Neural cell (in vitro differentiated cells): Measurements from ENCODE around the gene METTL1. TPM values are rescaled to one million over a fixed set of nuclear protein-coding genes. Genes with fewer than 3 reads are reported as not detected.
A peak's percentile ranks its signal among the peaks of the same experiment; 100 is the strongest.

Experiments
- H2AFZ ChIP-seq: fragments of 200-600, 300-800 bp; sonication (generic), shearing (Covaris generic); 2 replicates; pipeline ENCODE4 v1.6.0; 2014; ENCODE audit warnings: low read depth, mild to moderate bottlenecking, antibody characterized with exemption, low read length, moderate library complexity
- H3F3A ChIP-seq: fragments of 200-600 bp; shearing (Covaris generic); 2 replicates; pipeline ENCODE4 v1.6.1; 2016; ENCODE audit warnings: mild to moderate bottlenecking, moderate library complexity, mixed read lengths, antibody characterized with exemption, low read length; ENCODE audit not compliant: insufficient read depth, poor library complexity, severe bottlenecking
- H3K27ac ChIP-seq: fragments of 200-600, 300-800 bp; sonication (generic), shearing (Covaris generic); 2 replicates; pipeline ENCODE4 v1.5.1; 2014; ENCODE audit warnings: mild to moderate bottlenecking, low read length, moderate library complexity
- H3K27me3 ChIP-seq: fragments of 300-800, 200-600 bp; sonication (generic), shearing (Covaris generic); 2 replicates; pipeline ENCODE4 v1.6.0; 2014; ENCODE audit warnings: mild to moderate bottlenecking, low read depth, low read length, moderate library complexity; ENCODE audit not compliant: insufficient read depth
- H3K36me3 ChIP-seq: fragments of 300-800, 200-600 bp; sonication (generic), shearing (Covaris generic); 2 replicates; pipeline ENCODE4 v1.5.1; 2014; ENCODE audit warnings: mild to moderate bottlenecking, antibody characterized with exemption, low read length, moderate library complexity; ENCODE audit not compliant: insufficient read depth
- H3K4me2 ChIP-seq: fragments of 300-800, 200-600 bp; sonication (generic), shearing (Covaris generic); 2 replicates; pipeline ENCODE4 v1.6.0; 2014; ENCODE audit warnings: mild to moderate bottlenecking, low read length
- H3K4me3 ChIP-seq: fragments of 300-800, 200-600 bp; sonication (generic), shearing (Covaris generic); 2 replicates; pipeline ENCODE4 v1.5.1; 2014; ENCODE audit warnings: mild to moderate bottlenecking, low read length, moderate library complexity
- H3K79me2 ChIP-seq: fragments of 200-600 bp; shearing (Covaris generic); replicated peaks from 2 replicates; pipeline ENCODE4 v1.6.0; 2014; ENCODE audit warnings: mild to moderate bottlenecking, low read length, moderate library complexity; ENCODE audit not compliant: insufficient read depth
- H3K9ac ChIP-seq: fragments of 300-800, 200-600 bp; sonication (generic), shearing (Covaris generic); 2 replicates; pipeline ENCODE4 v1.6.1; 2016; ENCODE audit warnings: mild to moderate bottlenecking, low read length, mixed read lengths
- H3K9me2 ChIP-seq: fragments of 200-600 bp; shearing (Covaris generic); 2 replicates; pipeline ENCODE4 v1.6.1; 2016; ENCODE audit warnings: mild to moderate bottlenecking, low read length, mixed read lengths; ENCODE audit not compliant: insufficient read depth
- H3K9me3 ChIP-seq: fragments of 200-600, 300-800 bp; sonication (generic), shearing (Covaris generic); 2 replicates; pipeline ENCODE4 v1.6.1; 2016; ENCODE audit warnings: mild to moderate bottlenecking, mixed run types, low read length, moderate library complexity, mixed read lengths
- H4K20me1 ChIP-seq: fragments of 200-600 bp; shearing (Covaris generic); 2 replicates; pipeline ENCODE4 v1.6.1; 2016; ENCODE audit warnings: mild to moderate bottlenecking, mixed run types; ENCODE audit not compliant: insufficient read depth
- EP300 ChIP-seq: fragments of 450-650 bp; conservative IDR thresholded peaks from 2 replicates; pipeline ENCODE4 v1.6.1; 2014; ENCODE audit warnings: antibody characterized with exemption, mild to moderate bottlenecking, moderate library complexity; ENCODE audit not compliant: poor library complexity, severe bottlenecking
- EZH2 ChIP-seq: fragments of 200-600, 300-800 bp; shearing (Covaris generic), sonication (generic); IDR thresholded peaks from 2 replicates; pipeline ENCODE4 v1.6.1; 2014; ENCODE audit warnings: antibody characterized with exemption, low read length, borderline replicate concordance, mild to moderate bottlenecking; ENCODE audit not compliant: insufficient read depth, poor library complexity, severe bottlenecking
- MXI1 ChIP-seq: fragments of 450-650 bp; conservative IDR thresholded peaks from 2 replicates; pipeline ENCODE4 v1.6.1; 2014; ENCODE audit warnings: antibody characterized with exemption, mild to moderate bottlenecking; ENCODE audit not compliant: poor library complexity, severe bottlenecking
- POLR2AphosphoS5 ChIP-seq: IDR thresholded peaks from 2 replicates; pipeline ENCODE4 v1.6.1; 2012
- RAD21 ChIP-seq: fragments of 450-650 bp; conservative IDR thresholded peaks from 2 replicates; pipeline ENCODE4 v1.6.1; 2014; ENCODE audit warnings: antibody characterized with exemption, mild to moderate bottlenecking, moderate library complexity
- SMC3 ChIP-seq: fragments of 450-650 bp; conservative IDR thresholded peaks from 2 replicates; pipeline ENCODE4 v1.6.1; 2014; ENCODE audit warnings: antibody characterized with exemption, mild to moderate bottlenecking, moderate library complexity; ENCODE audit not compliant: poor library complexity
- TAF1 ChIP-seq: IDR thresholded peaks from 2 replicates; pipeline ENCODE4 v1.6.1; 2012; ENCODE audit warnings: low read depth
- polyA plus RNA-seq: library from polyadenylated mRNA; depleted of rRNA; stranded (reverse); fragments of >200 nt; gene quantifications from 2 replicates; pipeline ENCODE4 v1.2.3, GENCODE V29; 2014
- TF ChIP-seq, protein P1 (sequence below): fragments of 450-650 bp; IDR thresholded peaks from 2 replicates; pipeline ENCODE4 v1.5.1; 2014; ENCODE audit warnings: antibody characterized with exemption, mild to moderate bottlenecking, moderate library complexity; ENCODE audit not compliant: poor library complexity, severe bottlenecking
- TF ChIP-seq, protein P2 (sequence below): IDR thresholded peaks from 2 replicates; pipeline ENCODE4 v1.6.1; 2012; ENCODE audit warnings: borderline replicate concordance

Gene METTL1
- polyA plus RNA-seq, 1 donor from 2014 or later = 1.9 TPM

DNA sequence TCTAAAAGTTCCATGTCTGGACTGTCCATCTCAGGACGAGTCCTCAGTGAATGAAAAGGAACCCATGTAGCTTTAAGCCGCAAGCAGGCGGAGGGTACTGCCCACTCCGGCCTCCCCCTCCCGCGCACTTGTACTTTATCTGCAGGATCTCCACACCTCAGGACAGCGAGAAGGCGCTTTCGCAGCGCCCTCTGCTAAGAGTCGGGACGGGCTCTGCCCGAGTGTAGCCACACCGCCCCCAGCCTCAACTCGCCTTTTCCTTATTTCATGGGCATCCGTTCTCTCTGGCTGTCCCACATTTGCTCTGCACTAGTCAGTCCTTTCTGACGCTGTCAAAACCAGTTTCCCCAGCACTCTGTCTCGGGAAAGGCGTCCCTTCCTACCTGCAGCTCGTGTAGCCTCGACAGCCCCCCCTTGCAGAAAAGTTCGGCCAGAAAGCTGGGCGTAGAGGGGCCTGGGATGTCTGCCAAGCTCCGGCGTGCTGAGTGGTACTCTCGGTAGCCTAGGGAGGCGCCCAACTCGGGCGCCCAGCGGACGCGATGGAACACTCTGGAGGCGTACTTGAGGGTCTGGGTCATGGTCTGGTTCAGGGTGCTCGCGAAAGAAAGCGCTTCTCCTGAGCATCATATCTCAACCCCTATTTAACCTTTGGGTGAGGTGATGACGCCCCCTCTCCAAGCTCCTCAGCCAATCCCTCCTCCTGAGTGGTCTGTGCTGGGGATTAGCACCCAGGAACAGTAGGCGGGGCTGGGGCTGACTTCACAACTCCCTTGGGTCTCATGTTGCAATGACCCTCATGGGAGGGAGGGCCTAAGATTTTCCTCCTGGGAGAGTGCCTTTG, 5.2 kb downstream of the METTL1 start, which contains the start of gene CYP27B1:
Gene CYP27B1, minus strand, starts transcription at position 615 of the 841 bp plus-strand sequence. Its CDS starts 37 bp downstream, at position 578.
- no peak within 1 kb of the TSS for H3K9ac ChIP-seq
- H3F3A ChIP-seq = no peaks in the 10 kb centered on the region
- H3K27ac ChIP-seq = no peak within 1 kb of the TSS
- TF ChIP-seq RAD21 = no peak
- no peak for TF ChIP-seq SMC3
- no peak for TF ChIP-seq EZH2
- no peak for TF ChIP-seq EP300
- TF ChIP-seq POLR2AphosphoS5 = no peak
- TF ChIP-seq, protein P1, sequence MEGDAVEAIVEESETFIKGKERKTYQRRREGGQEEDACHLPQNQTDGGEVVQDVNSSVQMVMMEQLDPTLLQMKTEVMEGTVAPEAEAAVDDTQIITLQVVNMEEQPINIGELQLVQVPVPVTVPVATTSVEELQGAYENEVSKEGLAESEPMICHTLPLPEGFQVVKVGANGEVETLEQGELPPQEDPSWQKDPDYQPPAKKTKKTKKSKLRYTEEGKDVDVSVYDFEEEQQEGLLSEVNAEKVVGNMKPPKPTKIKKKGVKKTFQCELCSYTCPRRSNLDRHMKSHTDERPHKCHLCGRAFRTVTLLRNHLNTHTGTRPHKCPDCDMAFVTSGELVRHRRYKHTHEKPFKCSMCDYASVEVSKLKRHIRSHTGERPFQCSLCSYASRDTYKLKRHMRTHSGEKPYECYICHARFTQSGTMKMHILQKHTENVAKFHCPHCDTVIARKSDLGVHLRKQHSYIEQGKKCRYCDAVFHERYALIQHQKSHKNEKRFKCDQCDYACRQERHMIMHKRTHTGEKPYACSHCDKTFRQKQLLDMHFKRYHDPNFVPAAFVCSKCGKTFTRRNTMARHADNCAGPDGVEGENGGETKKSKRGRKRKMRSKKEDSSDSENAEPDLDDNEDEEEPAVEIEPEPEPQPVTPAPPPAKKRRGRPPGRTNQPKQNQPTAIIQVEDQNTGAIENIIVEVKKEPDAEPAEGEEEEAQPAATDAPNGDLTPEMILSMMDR = no peak
- TF ChIP-seq TAF1 = no peak
- no peaks in the 10 kb centered on the region for H3K36me3 ChIP-seq
- H3K79me2 ChIP-seq = no peaks in the 10 kb centered on the region
- no peak within 1 kb of the TSS for H2AFZ ChIP-seq
- H4K20me1 ChIP-seq = no peaks in the 10 kb centered on the region
- H3K27me3 ChIP-seq = peaks cover 55% of the 10 kb centered on the region
- no peaks in the 10 kb centered on the region for H3K9me3 ChIP-seq
- H3K4me3 ChIP-seq = no peak within 1 kb of the TSS
- H3K4me2 ChIP-seq = no peak within 1 kb of the TSS
- no peaks in the 10 kb centered on the region for H3K9me2 ChIP-seq

DNA sequence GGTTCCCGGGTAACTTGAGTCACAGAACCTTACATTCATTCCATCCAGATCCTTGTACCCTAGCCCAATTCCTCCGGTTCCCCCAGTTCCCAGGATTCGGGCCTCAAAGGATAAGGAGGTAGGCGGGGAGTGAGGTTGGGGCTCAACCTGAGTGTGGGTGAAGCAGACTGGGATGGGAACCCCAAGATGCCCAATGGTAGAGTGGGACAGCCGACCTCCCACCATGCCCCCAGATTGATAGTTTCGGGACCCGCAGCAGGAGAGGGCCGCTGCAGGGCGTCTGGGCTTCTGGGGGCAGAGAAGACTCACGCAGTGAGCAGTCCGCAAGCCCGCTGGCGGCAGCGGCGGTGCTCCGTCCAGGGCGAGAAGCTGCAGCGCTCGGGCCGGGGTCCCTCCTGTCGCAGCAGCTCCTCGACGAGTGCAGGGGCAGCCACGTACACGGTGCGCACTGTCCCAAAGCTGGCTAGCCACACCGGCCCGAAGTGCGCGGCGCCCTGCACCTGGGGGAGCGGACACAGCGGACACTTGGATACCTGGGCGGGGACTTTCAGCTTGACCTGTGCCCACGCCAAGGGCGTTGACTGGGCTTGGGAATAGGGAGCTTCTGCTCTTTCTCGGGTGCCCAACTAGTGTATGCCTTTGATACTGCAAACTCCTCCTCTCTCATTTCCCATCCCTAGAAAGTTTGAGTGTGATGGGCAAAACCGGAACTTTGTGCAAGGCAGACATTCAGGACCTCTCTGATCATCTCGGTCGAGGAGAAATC, 6.0 kb downstream of the METTL1 start:
- peaks cover 55% of the 10 kb centered on the region for H3K27me3 ChIP-seq
- no peak overlapping the region for H2AFZ ChIP-seq
- H3K4me2 ChIP-seq = no peak overlapping the region
- H4K20me1 ChIP-seq = no peaks in the 10 kb centered on the region
- no peaks in the 10 kb centered on the region for H3K79me2 ChIP-seq
- H3K4me3 ChIP-seq = peak overlapping the region; percentile 47
- no peaks in the 10 kb centered on the region for H3K36me3 ChIP-seq
- H3K9me3 ChIP-seq = no peaks in the 10 kb centered on the region
- H3K27ac ChIP-seq = no peak overlapping the region
- H3K9ac ChIP-seq = no peak overlapping the region
- TF ChIP-seq, protein P1 = no peak
- TF ChIP-seq, protein P2, sequence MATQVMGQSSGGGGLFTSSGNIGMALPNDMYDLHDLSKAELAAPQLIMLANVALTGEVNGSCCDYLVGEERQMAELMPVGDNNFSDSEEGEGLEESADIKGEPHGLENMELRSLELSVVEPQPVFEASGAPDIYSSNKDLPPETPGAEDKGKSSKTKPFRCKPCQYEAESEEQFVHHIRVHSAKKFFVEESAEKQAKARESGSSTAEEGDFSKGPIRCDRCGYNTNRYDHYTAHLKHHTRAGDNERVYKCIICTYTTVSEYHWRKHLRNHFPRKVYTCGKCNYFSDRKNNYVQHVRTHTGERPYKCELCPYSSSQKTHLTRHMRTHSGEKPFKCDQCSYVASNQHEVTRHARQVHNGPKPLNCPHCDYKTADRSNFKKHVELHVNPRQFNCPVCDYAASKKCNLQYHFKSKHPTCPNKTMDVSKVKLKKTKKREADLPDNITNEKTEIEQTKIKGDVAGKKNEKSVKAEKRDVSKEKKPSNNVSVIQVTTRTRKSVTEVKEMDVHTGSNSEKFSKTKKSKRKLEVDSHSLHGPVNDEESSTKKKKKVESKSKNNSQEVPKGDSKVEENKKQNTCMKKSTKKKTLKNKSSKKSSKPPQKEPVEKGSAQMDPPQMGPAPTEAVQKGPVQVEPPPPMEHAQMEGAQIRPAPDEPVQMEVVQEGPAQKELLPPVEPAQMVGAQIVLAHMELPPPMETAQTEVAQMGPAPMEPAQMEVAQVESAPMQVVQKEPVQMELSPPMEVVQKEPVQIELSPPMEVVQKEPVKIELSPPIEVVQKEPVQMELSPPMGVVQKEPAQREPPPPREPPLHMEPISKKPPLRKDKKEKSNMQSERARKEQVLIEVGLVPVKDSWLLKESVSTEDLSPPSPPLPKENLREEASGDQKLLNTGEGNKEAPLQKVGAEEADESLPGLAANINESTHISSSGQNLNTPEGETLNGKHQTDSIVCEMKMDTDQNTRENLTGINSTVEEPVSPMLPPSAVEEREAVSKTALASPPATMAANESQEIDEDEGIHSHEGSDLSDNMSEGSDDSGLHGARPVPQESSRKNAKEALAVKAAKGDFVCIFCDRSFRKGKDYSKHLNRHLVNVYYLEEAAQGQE = no peak
- TF ChIP-seq SMC3 = no peak
- TF ChIP-seq EZH2 = peak; percentile 86
- TF ChIP-seq EP300 = no peak
- no peak for TF ChIP-seq MXI1
- TF ChIP-seq TAF1 = no peak
- TF ChIP-seq POLR2AphosphoS5 = no peak
- H3F3A ChIP-seq = no peaks in the 10 kb centered on the region
- H3K9me2 ChIP-seq = no peaks in the 10 kb centered on the region
